ENCODE results near the gene MMP24. TPM values are rescaled to one million over a fixed set of nuclear protein-coding genes. Genes with fewer than 3 reads are reported as not detected.
"Not testable (repeated sequence)": the region's sequence is repeated elsewhere in the genome, so short reads cannot be mapped to it uniquely, and the experiment has no call there.

MMP24 gene
- total RNA-seq, 2 experiments from 2014 or later, result not detected

DNA sequence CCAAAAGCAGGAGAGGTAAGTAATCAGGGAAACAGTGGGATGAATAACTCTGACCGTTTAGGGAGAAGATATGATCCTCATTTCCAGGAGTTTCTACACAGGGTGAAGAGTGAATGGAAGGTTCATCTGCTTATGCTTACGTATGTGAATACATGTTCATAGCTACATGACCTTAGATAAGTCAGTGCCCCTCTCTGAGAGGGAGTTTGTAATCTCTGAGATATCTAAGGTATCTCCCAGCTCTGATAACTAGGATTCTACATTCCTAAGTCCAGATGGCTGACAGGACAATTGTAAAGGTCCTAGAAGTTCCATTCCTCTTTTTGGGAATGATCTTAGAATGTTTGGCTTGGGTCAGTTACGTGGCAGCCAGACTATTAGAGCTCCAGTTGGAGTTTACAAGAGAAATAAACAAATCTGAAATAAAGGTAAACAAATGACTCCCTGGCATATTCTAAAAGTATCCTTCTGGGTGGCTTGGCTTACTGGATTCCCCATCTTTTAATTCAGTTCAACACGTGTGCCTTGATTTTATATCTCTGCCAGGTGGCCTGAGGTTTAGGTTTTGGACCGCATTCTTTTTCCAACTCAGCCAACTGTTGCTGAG, 38.8 kb upstream of the MMP24 start:
- Histone ChIP-seq H3K36me3 (ENCODE audit: insufficient read depth, low read length) (no peaks in the 10 kb centered on the region), H3K4me3 (ENCODE audit: low read depth, low read length, poor library complexity, severe bottlenecking) (no peak overlapping the region), H4K20me1 (ENCODE audit: insufficient read depth, low read length) (no peaks in the 10 kb centered on the region), H3K9me2 (ENCODE audit: insufficient read depth, low read length) (no peaks in the 10 kb centered on the region), H2AFZ (ENCODE audit: low read length) (no peak overlapping the region), H3K27ac (ENCODE audit: low read depth, low read length, poor library complexity, severe bottlenecking) (no peak overlapping the region), H3K4me1 (ENCODE audit: insufficient read depth, low read length, poor library complexity, severe bottlenecking) (no peaks in the 10 kb centered on the region), H3K79me2 (ENCODE audit: insufficient read depth, low read depth, low read length) (no peaks in the 10 kb centered on the region), H3K4me2 (ENCODE audit: low read length) (no peak overlapping the region), H3K9me3 (ENCODE audit: low read length) (no peaks in the 10 kb centered on the region)
- DNase-seq (ENCODE audit: low spot score), result no peak
- TF ChIP-seq, protein P1, sequence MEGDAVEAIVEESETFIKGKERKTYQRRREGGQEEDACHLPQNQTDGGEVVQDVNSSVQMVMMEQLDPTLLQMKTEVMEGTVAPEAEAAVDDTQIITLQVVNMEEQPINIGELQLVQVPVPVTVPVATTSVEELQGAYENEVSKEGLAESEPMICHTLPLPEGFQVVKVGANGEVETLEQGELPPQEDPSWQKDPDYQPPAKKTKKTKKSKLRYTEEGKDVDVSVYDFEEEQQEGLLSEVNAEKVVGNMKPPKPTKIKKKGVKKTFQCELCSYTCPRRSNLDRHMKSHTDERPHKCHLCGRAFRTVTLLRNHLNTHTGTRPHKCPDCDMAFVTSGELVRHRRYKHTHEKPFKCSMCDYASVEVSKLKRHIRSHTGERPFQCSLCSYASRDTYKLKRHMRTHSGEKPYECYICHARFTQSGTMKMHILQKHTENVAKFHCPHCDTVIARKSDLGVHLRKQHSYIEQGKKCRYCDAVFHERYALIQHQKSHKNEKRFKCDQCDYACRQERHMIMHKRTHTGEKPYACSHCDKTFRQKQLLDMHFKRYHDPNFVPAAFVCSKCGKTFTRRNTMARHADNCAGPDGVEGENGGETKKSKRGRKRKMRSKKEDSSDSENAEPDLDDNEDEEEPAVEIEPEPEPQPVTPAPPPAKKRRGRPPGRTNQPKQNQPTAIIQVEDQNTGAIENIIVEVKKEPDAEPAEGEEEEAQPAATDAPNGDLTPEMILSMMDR (conservative IDR thresholded peaks at IDR 0.05; ENCODE audit: low read length), result no peak
- no peak for TF ChIP-seq EZH2phosphoT487 (IDR thresholded peaks at IDR 0.05; ENCODE audit: borderline replicate concordance, low read depth, low read length)
- intact Hi-C loops (cut with micrococcal nuclease; ENCODE audit: unreplicated experiment), result no loop called here
- ChIA-PET POLR2A (no interaction called here), CTCF (ENCODE audit: unreplicated experiment) (no interaction called here)
- BruUV-seq (replicated peaks), result no TSS peak

DNA sequence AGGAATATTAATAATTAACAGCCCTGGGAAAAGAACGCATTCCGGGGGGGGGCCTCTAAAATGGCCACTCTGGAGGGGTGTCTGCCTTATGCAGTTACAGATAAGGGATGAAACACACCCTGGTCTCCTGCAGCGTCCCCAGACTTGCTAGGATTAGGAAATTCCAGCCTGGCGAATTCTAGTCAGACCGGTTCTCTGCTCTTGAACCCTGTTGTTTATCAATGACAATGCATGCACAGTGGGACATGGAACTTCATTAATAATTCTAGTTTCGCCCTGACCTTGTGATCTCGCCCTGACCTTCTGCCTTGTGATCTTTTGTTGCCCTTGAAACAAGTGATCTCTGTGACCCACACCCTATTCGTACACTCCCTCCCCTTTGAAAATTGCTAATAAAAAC, 37.3 kb upstream of the MMP24 start:
- CTCF ChIA-PET (ENCODE audit: unreplicated experiment), result interaction anchor here (0.6 kb wide), 1 partner anchor 19 kb away, joined by 3 read pairs; no protein-coding TSS in a partner anchor
- intact Hi-C loops (cut with micrococcal nuclease; ENCODE audit: unreplicated experiment), result not testable (repeated sequence)

DNA sequence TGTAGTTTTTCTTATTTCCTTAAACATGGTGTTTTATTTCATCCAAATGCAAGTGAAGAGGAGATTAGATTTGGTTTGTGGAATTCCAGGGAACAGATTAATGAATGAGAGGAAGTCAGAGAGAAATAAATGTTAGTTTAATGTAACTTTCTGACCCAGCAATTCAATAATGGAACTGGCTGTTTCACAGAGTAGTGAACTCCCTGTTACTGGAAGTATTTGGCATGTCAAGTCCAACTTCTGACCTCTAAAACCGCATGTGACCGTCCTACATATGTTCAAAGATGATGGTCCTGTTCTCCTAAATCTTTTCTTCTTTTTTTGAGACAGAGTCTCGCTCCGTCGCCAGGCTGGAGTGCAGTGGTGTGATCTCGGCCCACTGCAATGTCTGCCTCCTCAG, 35.9 kb upstream of the MMP24 start:
- Histone ChIP-seq H3K4me2 (ENCODE audit: low read length) (no peak overlapping the region), H2AFZ (ENCODE audit: low read length) (no peak overlapping the region), H3K9me3 (ENCODE audit: low read length) (no peaks in the 10 kb centered on the region), H3K9me2 (ENCODE audit: insufficient read depth, low read length) (no peaks in the 10 kb centered on the region), H3K4me1 (ENCODE audit: insufficient read depth, low read length, poor library complexity, severe bottlenecking) (no peaks in the 10 kb centered on the region), H4K20me1 (ENCODE audit: insufficient read depth, low read length) (no peaks in the 10 kb centered on the region), H3K79me2 (ENCODE audit: insufficient read depth, low read depth, low read length) (no peaks in the 10 kb centered on the region), H3K36me3 (ENCODE audit: insufficient read depth, low read length) (no peaks in the 10 kb centered on the region), H3K4me3 (ENCODE audit: low read depth, low read length, poor library complexity, severe bottlenecking) (no peak overlapping the region), H3K27ac (ENCODE audit: low read depth, low read length, poor library complexity, severe bottlenecking) (no peak overlapping the region)
- intact Hi-C loops (cut with micrococcal nuclease; ENCODE audit: unreplicated experiment), result no loop called here
- CTCF ChIA-PET (ENCODE audit: unreplicated experiment), result no interaction called here
- no TSS peak for BruUV-seq (replicated peaks)
- POLR2A ChIA-PET, result no interaction called here
- DNase-seq (ENCODE audit: low spot score), result no peak
- TF ChIP-seq, protein P1 (conservative IDR thresholded peaks at IDR 0.05; ENCODE audit: low read length), result no peak
- no peak for TF ChIP-seq EZH2phosphoT487 (IDR thresholded peaks at IDR 0.05; ENCODE audit: borderline replicate concordance, low read depth, low read length)

More for the DNA sequence above, 37.3 kb upstream of the MMP24 start:
- H3K36me3 ChIP-seq (ENCODE audit: insufficient read depth, low read length); BruUV-seq (replicated peaks); DNase-seq (ENCODE audit: low spot score); H4K20me1 ChIP-seq (ENCODE audit: insufficient read depth, low read length); H2AFZ ChIP-seq (ENCODE audit: low read length); H3K79me2 ChIP-seq (ENCODE audit: insufficient read depth, low read depth, low read length); H3K4me3 ChIP-seq (ENCODE audit: low read depth, low read length, poor library complexity, severe bottlenecking); H3K4me2 ChIP-seq (ENCODE audit: low read length); H3K27ac ChIP-seq (ENCODE audit: low read depth, low read length, poor library complexity, severe bottlenecking); H3K9me3 ChIP-seq (ENCODE audit: low read length); POLR2A ChIA-PET; H3K9me2 ChIP-seq (ENCODE audit: insufficient read depth, low read length); H3K4me1 ChIP-seq (ENCODE audit: insufficient read depth, low read length, poor library complexity, severe bottlenecking): not testable (repeated sequence)
